Thyroid gland (tissue), 4 donors: ENCODE results near the gene STYXL1.
A peak's percentile ranks its signal among the peaks of the same experiment; 100 is the strongest.

ENCODE experiments used
- POLR2A ChIP-seq, 2 donors: fragments of 450-650 bp; IDR thresholded peaks; one replicate each; pipeline ENCODE4 v1.6.1; 2017; ENCODE audit warnings: antibody characterized with exemption in 2 of 2, mild to moderate bottlenecking in 2 of 2, moderate library complexity in 1 of 2
- TF ChIP-seq, protein P1 (sequence below), 6 experiments: fragments of 200-600 bp in 3 of 6; fragments of 450-650 bp in 3 of 6; sonication (generic) in 3 of 6; IDR thresholded peaks; one replicate each; pipeline ENCODE4 v1.5.1; 2016 to 2019; ENCODE audit warnings: antibody characterized with exemption in 6 of 6, mild to moderate bottlenecking in 2 of 6, inconsistent platforms in 1 of 6, moderate library complexity in 1 of 6

DNA sequence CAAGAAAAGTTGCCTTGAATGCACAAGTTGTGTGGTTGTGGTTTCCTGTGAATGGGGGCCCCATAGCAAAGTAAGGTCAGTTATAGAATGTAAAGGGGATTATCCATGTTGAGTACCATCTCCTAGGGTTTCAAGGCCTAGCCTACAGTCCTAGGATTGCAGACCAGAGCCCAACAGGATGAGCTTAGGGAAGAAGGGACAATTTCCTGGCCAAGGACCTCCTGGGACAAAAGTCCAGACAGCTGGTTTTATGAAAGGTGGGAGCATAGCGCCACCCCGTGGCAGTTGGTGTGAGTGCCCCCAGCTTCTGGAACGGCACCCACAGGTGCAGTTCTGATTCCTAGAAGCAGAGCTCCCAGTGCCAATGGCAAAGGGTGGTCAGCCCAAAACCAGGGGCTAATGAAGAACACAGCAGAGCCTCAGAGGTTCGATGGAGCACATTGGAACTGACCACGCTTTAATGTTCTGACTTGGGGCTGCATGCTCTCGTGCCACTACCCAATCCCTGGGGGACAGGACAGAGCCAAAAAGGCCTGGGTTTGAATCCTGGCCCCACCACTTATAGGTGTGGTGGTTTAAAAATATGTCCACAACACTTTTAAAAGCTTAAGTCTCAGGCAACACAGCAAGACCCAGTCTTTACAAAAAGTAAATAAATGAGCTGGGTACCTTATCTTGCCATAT, 27.6 kb downstream of the STYXL1 start:
- TF ChIP-seq, protein P1, sequence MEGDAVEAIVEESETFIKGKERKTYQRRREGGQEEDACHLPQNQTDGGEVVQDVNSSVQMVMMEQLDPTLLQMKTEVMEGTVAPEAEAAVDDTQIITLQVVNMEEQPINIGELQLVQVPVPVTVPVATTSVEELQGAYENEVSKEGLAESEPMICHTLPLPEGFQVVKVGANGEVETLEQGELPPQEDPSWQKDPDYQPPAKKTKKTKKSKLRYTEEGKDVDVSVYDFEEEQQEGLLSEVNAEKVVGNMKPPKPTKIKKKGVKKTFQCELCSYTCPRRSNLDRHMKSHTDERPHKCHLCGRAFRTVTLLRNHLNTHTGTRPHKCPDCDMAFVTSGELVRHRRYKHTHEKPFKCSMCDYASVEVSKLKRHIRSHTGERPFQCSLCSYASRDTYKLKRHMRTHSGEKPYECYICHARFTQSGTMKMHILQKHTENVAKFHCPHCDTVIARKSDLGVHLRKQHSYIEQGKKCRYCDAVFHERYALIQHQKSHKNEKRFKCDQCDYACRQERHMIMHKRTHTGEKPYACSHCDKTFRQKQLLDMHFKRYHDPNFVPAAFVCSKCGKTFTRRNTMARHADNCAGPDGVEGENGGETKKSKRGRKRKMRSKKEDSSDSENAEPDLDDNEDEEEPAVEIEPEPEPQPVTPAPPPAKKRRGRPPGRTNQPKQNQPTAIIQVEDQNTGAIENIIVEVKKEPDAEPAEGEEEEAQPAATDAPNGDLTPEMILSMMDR (IDR thresholded peaks at IDR 0.05): peak; percentile 81 to 91 (median 84)
- TF ChIP-seq POLR2A (IDR thresholded peaks at IDR 0.05): no peak
